GM12878 (cell line): ENCODE data around the gene TMPRSS9. TPM values are rescaled to one million over a fixed set of nuclear protein-coding genes. Genes with fewer than 3 reads are reported as not detected.
"Not testable (repeated sequence)": the region's sequence is repeated elsewhere in the genome, so short reads cannot be mapped to it uniquely, and the experiment has no call there.

Experiments
- ATAC-seq: fragments of 200-7000 bp; cut with Tn5 transposase; 3 replicates; pipeline ENCODE4 v1.9.1; 2020; ENCODE audit warnings: mild to moderate bottlenecking, moderate library complexity
- BruUV-seq: library from RNA; stranded (reverse); fragments of 400-500 nt; replicated peaks from 2 replicates; lab custom pipeline; 2021; lab: Mats Ljungman, UMichigan
- CTCF ChIA-PET: fragments of 300-600 bp; sonication (Branson Sonifier 250); formaldehyde crosslinking; extraction: SDS; loops from one replicate; lab custom pipeline; 2021; ENCODE audit warnings: inconsistent platforms; lab: Yijun Ruan, JAX
- POLR2A ChIA-PET: fragments of 350-600 bp; formaldehyde crosslinking; extraction: SDS; loops from one replicate; lab custom pipeline; 2021; ENCODE audit warnings: inconsistent platforms; lab: Charles Lee
- RAD21 ChIA-PET: fragments of 300-600 bp; sonication (Branson Sonifier 250); formaldehyde crosslinking; loops from one replicate; lab custom pipeline; 2023; ENCODE audit warnings: antibody characterized with exemption; ENCODE audit not compliant: unreplicated experiment; lab: Charles Lee
- SMC1A ChIA-PET: fragments of 300-600 bp; sonication (Branson Sonifier 250); formaldehyde crosslinking; loops from one replicate; lab custom pipeline; 2023; ENCODE audit not compliant: unreplicated experiment, uncharacterized antibody; lab: Charles Lee
- DNase-seq: peaks from one replicate; pipeline ENCODE4 v3.0.0-alpha.2; 2011; ENCODE audit warnings: low read depth, low spot score
- FAIRE-seq: peaks from 3 replicates; lab custom pipeline; 2011; peaks lifted over from hg19 to GRCh38; lab: Jason Lieb, UNC
- H2AFZ ChIP-seq: 2 replicates; pipeline ENCODE4 v1.6.0; 2011; ENCODE audit warnings: low read depth, low read length, control low read depth; ENCODE audit not compliant: control insufficient read depth
- H3K27ac ChIP-seq: 2 replicates; pipeline ENCODE4 v1.5.1; 2011; ENCODE audit warnings: control low read depth; ENCODE audit not compliant: control insufficient read depth, insufficient read depth
- H3K27me3 ChIP-seq, 2 experiments: replicated peaks in 1 of 2; 2 replicates each; pipeline versions ENCODE4 v1.6.0 to v1.6.1; 2011; ENCODE audit warnings: low read length in 1 of 2; ENCODE audit not compliant: control insufficient read depth in 2 of 2, insufficient read depth in 2 of 2
- H3K36me3 ChIP-seq, 2 experiments: 2 replicates each; pipeline ENCODE4 v1.5.1; 2011; ENCODE audit warnings: low read length in 1 of 2; ENCODE audit not compliant: control insufficient read depth in 2 of 2, insufficient read depth in 2 of 2
- H3K4me1 ChIP-seq: 2 replicates; pipeline ENCODE4 v1.6.1; 2011; ENCODE audit warnings: mild to moderate bottlenecking, low read length, moderate library complexity, mixed read lengths; ENCODE audit not compliant: control insufficient read depth, insufficient read depth
- H3K4me2 ChIP-seq: 2 replicates; pipeline ENCODE4 v1.6.0; 2011; ENCODE audit warnings: control low read depth; ENCODE audit not compliant: control insufficient read depth, insufficient read depth
- H3K4me3 ChIP-seq: fragments of 200-600 bp; sonication (generic); 2 replicates; pipeline ENCODE4 v1.5.1; 2016
- H3K79me2 ChIP-seq: 2 replicates; pipeline ENCODE4 v1.6.0; 2011; ENCODE audit warnings: low read length; ENCODE audit not compliant: control insufficient read depth, insufficient read depth
- H3K9ac ChIP-seq: 2 replicates; pipeline ENCODE4 v1.8.0; 2011; ENCODE audit warnings: low read length, control low read depth, mixed read lengths; ENCODE audit not compliant: control insufficient read depth, insufficient read depth
- H3K9me3 ChIP-seq: replicated peaks from 3 replicates; pipeline ENCODE4 v1.5.1; 2011; ENCODE audit warnings: mild to moderate bottlenecking, low read length; ENCODE audit not compliant: control insufficient read depth, insufficient read depth
- H4K20me1 ChIP-seq: 2 replicates; pipeline ENCODE4 v1.6.0; 2011; ENCODE audit not compliant: control insufficient read depth, insufficient read depth
- CREB1 ChIP-seq: IDR thresholded peaks from 2 replicates; pipeline ENCODE4 v1.6.1; 2012; ENCODE audit warnings: low read depth, mild to moderate bottlenecking, inconsistent platforms
- HDAC6 ChIP-seq: fragments of 200-600 bp; sonication (generic); IDR thresholded peaks from one replicate; pipeline ENCODE4 v1.8.0; 2017; ENCODE audit warnings: antibody characterized with exemption; ENCODE audit not compliant: unreplicated experiment
- MEF2A ChIP-seq: IDR thresholded peaks from 2 replicates; pipeline ENCODE4 v1.6.1; 2011; ENCODE audit warnings: low read depth, mild to moderate bottlenecking, low read length, moderate library complexity; ENCODE audit not compliant: insufficient read depth
- POU2F2 ChIP-seq: IDR thresholded peaks from 3 replicates; pipeline ENCODE4 v1.6.1; 2011; ENCODE audit warnings: low read depth, mild to moderate bottlenecking, low read length, borderline replicate concordance
- ZNF274 ChIP-seq: IDR thresholded peaks from one replicate; pipeline ENCODE4 v1.8.0; 2011; ENCODE audit not compliant: insufficient read length, insufficient read depth
- WGBS: methylation state at CpG from one replicate; pipeline ENCODE4 v1.1.6; 2016; ENCODE audit warnings: low lambda C conversion rate; ENCODE audit not compliant: insufficient replicate concordance, insufficient coverage; ENCODE audit errors: missing lambda C conversion rate; 5-methylcytosine and 5-hydroxymethylcytosine counted together
- in situ Hi-C: fragments of 300-500 bp; cut with MboI; formaldehyde crosslinking; loops from 9 replicates; pipeline ENCODE4 v1.14.3; 2018; ENCODE audit warnings: mixed read lengths
- intact Hi-C: fragments of 100-400 bp; cut with micrococcal nuclease; formaldehyde crosslinking; loops from one replicate; pipeline ENCODE4 v1.14.2; 2022; ENCODE audit not compliant: unreplicated experiment
- polyA plus RNA-seq, 11 experiments: library from polyadenylated mRNA; depleted of rRNA in 4 of 11; unstranded in 6 of 11; stranded (reverse) in 5 of 11; fragments of >200 nt; fragmentation: Nextera tagmentation in 4 of 11; fragmentation: Illumina TruSeq in 1 of 11; extraction: Ambion mirVana in 4 of 11; extraction: Trizol in 1 of 11; gene quantifications; 1 replicate in 1 of 11; 2 replicates in 10 of 11; pipeline versions ENCODE4 v1.2.1 to v1.2.3, GENCODE V29; 2011 to 2016; ENCODE audit warnings: inconsistent platforms in 2 of 11, missing spikeins in 2 of 11, low read depth in 1 of 11
- total RNA-seq, 4 experiments: library from RNA; depleted of rRNA in 3 of 4; stranded (reverse); fragments of >200 nt in 3 of 4; fragmentation: Illumina TruSeq in 1 of 4; extraction: Trizol in 1 of 4; gene quantifications; 2 replicates each; pipeline versions ENCODE4 v1.2.1 to v1.2.3, GENCODE V29; 2013 to 2021
- TF ChIP-seq, protein P1 (sequence below): fragments of 450-650 bp; IDR thresholded peaks from 2 replicates; pipeline ENCODE4 v1.6.1; 2016; ENCODE audit warnings: mild to moderate bottlenecking
- TF ChIP-seq, protein P2 (sequence below): fragments of 450-650 bp; IDR thresholded peaks from 2 replicates; pipeline ENCODE4 v1.6.1; 2017; ENCODE audit warnings: mild to moderate bottlenecking, moderate library complexity
- TF ChIP-seq, protein P3 (sequence below): fragments of 450-650 bp; IDR thresholded peaks from 2 replicates; pipeline ENCODE4 v1.6.1; 2018; ENCODE audit warnings: borderline replicate concordance, mild to moderate bottlenecking; ENCODE audit not compliant: partially characterized antibody

TMPRSS9 gene
- total and polyA plus RNA-seq, 10 of the 15 experiments (the other 5 are each of a cell fraction or from before 2014, with no cell fraction given) = 0.24 TPM; not detected in 9

DNA sequence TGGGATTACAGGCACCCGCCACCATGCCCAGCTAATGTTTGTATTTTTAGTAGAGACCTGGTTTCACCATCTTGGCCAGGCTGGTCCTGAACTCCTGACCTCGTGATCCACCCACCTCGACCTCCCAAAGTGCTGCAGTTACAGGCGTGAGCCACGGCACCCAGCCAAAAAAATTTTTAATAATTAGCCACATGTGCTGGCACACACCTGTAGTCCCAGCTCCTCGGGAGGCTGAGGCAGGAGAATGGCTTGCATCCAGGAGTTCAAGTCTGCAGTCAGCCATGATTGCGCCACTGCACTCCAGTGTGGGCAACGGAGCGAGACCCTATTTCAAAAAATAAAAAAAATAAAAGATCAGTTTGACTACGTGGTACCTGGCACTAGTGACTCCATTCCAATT, 98.7 kb downstream of the TMPRSS9 start:
- 82% methylated on average over 10 of the region's 10 CpGs for WGBS

DNA sequence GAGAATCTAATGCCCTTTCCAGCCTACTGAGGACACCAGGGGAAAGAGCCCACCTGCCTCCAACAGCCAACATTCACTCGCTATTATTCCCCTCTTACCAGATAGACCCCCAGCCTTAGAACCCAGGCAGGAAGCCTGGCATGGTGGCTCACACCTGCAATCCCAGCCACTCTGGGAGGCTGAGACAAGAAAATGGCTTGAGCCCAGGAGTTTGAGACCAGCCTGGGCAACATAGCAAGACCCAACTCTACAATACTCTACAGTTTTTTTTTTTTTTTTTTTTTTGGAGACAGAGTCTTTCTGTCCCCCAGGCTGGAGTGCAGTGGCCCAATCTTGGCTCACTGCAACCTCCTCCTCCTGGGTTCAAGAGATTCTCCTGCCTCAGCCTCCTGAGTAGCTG, 100.2 kb downstream of the TMPRSS9 start:
- H3K27me3 ChIP-seq = no peaks in the 10 kb centered on the region
- peaks cover 21% of the 10 kb centered on the region for H3K79me2 ChIP-seq
- intact Hi-C loops (loop anchor here (10.0 kb wide), 1 partner anchor 285 kb away; the partner anchor contains the start of gene SLC39A3), in situ Hi-C loops (no loop called here)
- no peaks in the 10 kb centered on the region for H4K20me1 ChIP-seq
- CTCF ChIA-PET = interaction anchor here (1.1 kb wide), 1 partner anchor 176 kb away, joined by 4 read pairs; no protein-coding TSS in a partner anchor
- no peak overlapping the region for H2AFZ ChIP-seq
- no TSS peak for BruUV-seq
- DNase-seq = no peak
- H3K9ac ChIP-seq = no peak overlapping the region
- no peaks in the 10 kb centered on the region for H3K9me3 ChIP-seq
- H3K4me2 ChIP-seq = no peak overlapping the region
- RAD21 ChIA-PET = no interaction called here
- FAIRE-seq = no peak
- ATAC-seq = no peak
- no peak overlapping the region for H3K4me3 ChIP-seq
- no peaks in the 10 kb centered on the region for H3K36me3 ChIP-seq
- peaks cover under 1% of the 10 kb centered on the region; the same call in 1 of the 2 replicates for H3K4me1 ChIP-seq
- WGBS = 85% methylated on average over 1 of the region's 1 CpG
- no peak overlapping the region for H3K27ac ChIP-seq
- SMC1A ChIA-PET = interaction anchor here (0.7 kb wide), 1 partner anchor 68 kb away, joined by 3 read pairs; no protein-coding TSS in a partner anchor
- POLR2A ChIA-PET = no interaction called here
- TF ChIP-seq POU2F2 (no peak), MEF2A (no peak), HDAC6 (no peak), ZNF274 (no peak), CREB1 (no peak)
- TF ChIP-seq, protein P1, sequence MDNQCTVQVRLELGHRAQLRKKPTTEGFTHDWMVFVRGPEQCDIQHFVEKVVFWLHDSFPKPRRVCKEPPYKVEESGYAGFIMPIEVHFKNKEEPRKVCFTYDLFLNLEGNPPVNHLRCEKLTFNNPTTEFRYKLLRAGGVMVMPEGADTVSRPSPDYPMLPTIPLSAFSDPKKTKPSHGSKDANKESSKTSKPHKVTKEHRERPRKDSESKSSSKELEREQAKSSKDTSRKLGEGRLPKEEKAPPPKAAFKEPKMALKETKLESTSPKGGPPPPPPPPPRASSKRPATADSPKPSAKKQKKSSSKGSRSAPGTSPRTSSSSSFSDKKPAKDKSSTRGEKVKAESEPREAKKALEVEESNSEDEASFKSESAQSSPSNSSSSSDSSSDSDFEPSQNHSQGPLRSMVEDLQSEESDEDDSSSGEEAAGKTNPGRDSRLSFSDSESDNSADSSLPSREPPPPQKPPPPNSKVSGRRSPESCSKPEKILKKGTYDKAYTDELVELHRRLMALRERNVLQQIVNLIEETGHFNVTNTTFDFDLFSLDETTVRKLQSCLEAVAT = no peak
- TF ChIP-seq, protein P2, sequence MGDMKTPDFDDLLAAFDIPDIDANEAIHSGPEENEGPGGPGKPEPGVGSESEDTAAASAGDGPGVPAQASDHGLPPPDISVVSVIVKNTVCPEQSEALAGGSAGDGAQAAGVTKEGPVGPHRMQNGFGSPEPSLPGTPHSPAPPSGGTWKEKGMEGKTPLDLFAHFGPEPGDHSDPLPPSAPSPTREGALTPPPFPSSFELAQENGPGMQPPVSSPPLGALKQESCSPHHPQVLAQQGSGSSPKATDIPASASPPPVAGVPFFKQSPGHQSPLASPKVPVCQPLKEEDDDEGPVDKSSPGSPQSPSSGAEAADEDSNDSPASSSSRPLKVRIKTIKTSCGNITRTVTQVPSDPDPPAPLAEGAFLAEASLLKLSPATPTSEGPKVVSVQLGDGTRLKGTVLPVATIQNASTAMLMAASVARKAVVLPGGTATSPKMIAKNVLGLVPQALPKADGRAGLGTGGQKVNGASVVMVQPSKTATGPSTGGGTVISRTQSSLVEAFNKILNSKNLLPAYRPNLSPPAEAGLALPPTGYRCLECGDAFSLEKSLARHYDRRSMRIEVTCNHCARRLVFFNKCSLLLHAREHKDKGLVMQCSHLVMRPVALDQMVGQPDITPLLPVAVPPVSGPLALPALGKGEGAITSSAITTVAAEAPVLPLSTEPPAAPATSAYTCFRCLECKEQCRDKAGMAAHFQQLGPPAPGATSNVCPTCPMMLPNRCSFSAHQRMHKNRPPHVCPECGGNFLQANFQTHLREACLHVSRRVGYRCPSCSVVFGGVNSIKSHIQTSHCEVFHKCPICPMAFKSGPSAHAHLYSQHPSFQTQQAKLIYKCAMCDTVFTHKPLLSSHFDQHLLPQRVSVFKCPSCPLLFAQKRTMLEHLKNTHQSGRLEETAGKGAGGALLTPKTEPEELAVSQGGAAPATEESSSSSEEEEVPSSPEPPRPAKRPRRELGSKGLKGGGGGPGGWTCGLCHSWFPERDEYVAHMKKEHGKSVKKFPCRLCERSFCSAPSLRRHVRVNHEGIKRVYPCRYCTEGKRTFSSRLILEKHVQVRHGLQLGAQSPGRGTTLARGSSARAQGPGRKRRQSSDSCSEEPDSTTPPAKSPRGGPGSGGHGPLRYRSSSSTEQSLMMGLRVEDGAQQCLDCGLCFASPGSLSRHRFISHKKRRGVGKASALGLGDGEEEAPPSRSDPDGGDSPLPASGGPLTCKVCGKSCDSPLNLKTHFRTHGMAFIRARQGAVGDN = no peak
- TF ChIP-seq, protein P3, sequence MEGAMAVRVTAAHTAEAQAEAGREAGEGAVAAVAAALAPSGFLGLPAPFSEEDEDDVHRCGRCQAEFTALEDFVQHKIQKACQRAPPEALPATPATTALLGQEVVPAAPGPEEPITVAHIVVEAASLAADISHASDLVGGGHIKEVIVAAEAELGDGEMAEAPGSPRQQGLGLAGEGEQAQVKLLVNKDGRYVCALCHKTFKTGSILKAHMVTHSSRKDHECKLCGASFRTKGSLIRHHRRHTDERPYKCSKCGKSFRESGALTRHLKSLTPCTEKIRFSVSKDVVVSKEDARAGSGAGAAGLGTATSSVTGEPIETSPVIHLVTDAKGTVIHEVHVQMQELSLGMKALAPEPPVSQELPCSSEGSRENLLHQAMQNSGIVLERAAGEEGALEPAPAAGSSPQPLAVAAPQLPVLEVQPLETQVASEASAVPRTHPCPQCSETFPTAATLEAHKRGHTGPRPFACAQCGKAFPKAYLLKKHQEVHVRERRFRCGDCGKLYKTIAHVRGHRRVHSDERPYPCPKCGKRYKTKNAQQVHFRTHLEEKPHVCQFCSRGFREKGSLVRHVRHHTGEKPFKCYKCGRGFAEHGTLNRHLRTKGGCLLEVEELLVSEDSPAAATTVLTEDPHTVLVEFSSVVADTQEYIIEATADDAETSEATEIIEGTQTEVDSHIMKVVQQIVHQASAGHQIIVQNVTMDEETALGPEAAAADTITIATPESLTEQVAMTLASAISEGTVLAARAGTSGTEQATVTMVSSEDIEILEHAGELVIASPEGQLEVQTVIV = no peak

More for the DNA sequence above, 98.7 kb downstream of the TMPRSS9 start:
- H2AFZ ChIP-seq, H3K4me3 ChIP-seq, H4K20me1 ChIP-seq, H3K4me2 ChIP-seq, ATAC-seq, H3K9me3 ChIP-seq, H3K9ac ChIP-seq, DNase-seq, FAIRE-seq, intact Hi-C loops, SMC1A ChIA-PET, H3K27ac ChIP-seq, in situ Hi-C loops, H3K36me3 ChIP-seq, BruUV-seq, RAD21 ChIA-PET, H3K27me3 ChIP-seq: not testable (repeated sequence)
- CTCF ChIA-PET = interaction anchor here (0.7 kb wide), 1 partner anchor 179 kb away, joined by 3 read pairs; no protein-coding TSS in a partner anchor
- Histone ChIP-seq H3K4me1 (peaks cover 12% of the 10 kb centered on the region), H3K79me2 (peaks cover 35% of the 10 kb centered on the region)
- POLR2A ChIA-PET = interaction anchor here (0.6 kb wide), 1 partner anchor 290 kb away, joined by 3 read pairs; no protein-coding TSS in a partner anchor
